A549 (cell line): Measurements from ENCODE around the gene RPS21. TPM values are rescaled to one million over a fixed set of nuclear protein-coding genes. Genes with fewer than 3 reads are reported as not detected.

Experiments
- ATAC-seq, 2 experiments: fragments of 200-7000 bp in 1 of 2; fragments of >200 bp in 1 of 2; cut with Nextera tagmentation in 1 of 2; cut with Tn5 transposase in 1 of 2; 3 replicates each; pipeline versions ENCODE4 v1.8.0 to v1.9.1; 2018 to 2020; ENCODE audit warnings: mild to moderate bottlenecking in 1 of 2, moderate library complexity in 1 of 2
- CTCF ChIA-PET: fragments of 300-600 bp; sonication (Branson Sonifier 250); formaldehyde crosslinking; extraction: SDS; loops from one replicate; lab custom pipeline; 2021; ENCODE audit warnings: antibody characterized with exemption, inconsistent platforms; lab: Yijun Ruan, JAX
- POLR2A ChIA-PET: fragments of 350-600 bp; formaldehyde crosslinking; extraction: SDS; loops from one replicate; lab custom pipeline; 2021; ENCODE audit warnings: antibody characterized with exemption, inconsistent platforms; lab: Yijun Ruan, JAX
- DNase-seq, 2 experiments: peaks; one replicate each; pipeline versions ENCODE4 v3.0.0 to v3.0.0-alpha.2; 2011 to 2016; ENCODE audit warnings: low read depth in 1 of 2, low spot score in 1 of 2
- FAIRE-seq: peaks from 2 replicates; lab custom pipeline; 2011; peaks lifted over from hg19 to GRCh38; lab: Jason Lieb, UNC
- H3K27ac ChIP-seq, 2 experiments: fragments of >200 bp; sonication (Bioruptor Twin); formaldehyde crosslinking; 3 replicates each; pipeline ENCODE4 v1.5.1; 2016 to 2017
- H3K4me1 ChIP-seq: fragments of >200 bp; sonication (Bioruptor Twin); formaldehyde crosslinking; 3 replicates; pipeline ENCODE4 v1.6.1; 2016
- H3K4me2 ChIP-seq: fragments of >200 bp; sonication (Bioruptor Twin); formaldehyde crosslinking; 3 replicates; pipeline ENCODE4 v1.6.1; 2016
- H3K4me3 ChIP-seq: fragments of >200 bp; sonication (Bioruptor Twin); formaldehyde crosslinking; 3 replicates; pipeline ENCODE4 v1.5.1; 2016
- H3K9me3 ChIP-seq: fragments of >200 bp; sonication (Bioruptor Twin); formaldehyde crosslinking; 3 replicates; pipeline ENCODE4 v1.6.1; 2016
- CEBPB ChIP-seq, 2 experiments: fragments of >200 bp in 1 of 2; sonication (Bioruptor Twin) in 1 of 2; formaldehyde crosslinking in 1 of 2; IDR thresholded peaks; 2 replicates each; pipeline ENCODE4 v1.6.1; 2012 to 2016
- FOSL2 ChIP-seq, 2 experiments: fragments of 450-650 bp in 1 of 2; fragments of >200 bp in 1 of 2; sonication (Bioruptor Twin) in 1 of 2; formaldehyde crosslinking; IDR thresholded peaks; 2 replicates each; pipeline versions ENCODE4 v1.5.0 to v1.6.1; 2016 to 2020; ENCODE audit warnings: mild to moderate bottlenecking in 1 of 2, moderate library complexity in 1 of 2
- HEYL ChIP-seq: fragments of 250-450 bp; sonication (Bioruptor Pico); IDR thresholded peaks from 2 replicates; pipeline ENCODE4 v1.8.0; 2021; ENCODE audit warnings: mild to moderate bottlenecking, moderate library complexity
- HOXA7 ChIP-seq: fragments of 250-450 bp; sonication (Bioruptor Pico); IDR thresholded peaks from 2 replicates; pipeline ENCODE4 v1.5.0; 2020; ENCODE audit warnings: mild to moderate bottlenecking, moderate library complexity
- HOXB13 ChIP-seq: fragments of 250-450 bp; sonication (Bioruptor Pico); IDR thresholded peaks from 2 replicates; pipeline ENCODE4 v1.5.0; 2020; ENCODE audit warnings: low read depth, mild to moderate bottlenecking, moderate library complexity
- HOXB5 ChIP-seq: fragments of 250-450 bp; sonication (Bioruptor Pico); IDR thresholded peaks from 2 replicates; pipeline ENCODE4 v1.5.0; 2020; ENCODE audit warnings: mild to moderate bottlenecking, moderate library complexity
- JUN ChIP-seq, 2 experiments: fragments of >200 bp; sonication (Bioruptor Twin); formaldehyde crosslinking; IDR thresholded peaks; 2 replicates in 1 of 2; 3 replicates in 1 of 2; pipeline ENCODE4 v1.6.1; 2016 to 2017
- MAFK ChIP-seq: fragments of 450-650 bp; IDR thresholded peaks from 2 replicates; pipeline ENCODE4 v1.6.1; 2014; ENCODE audit not compliant: partially characterized antibody
- NPAS2 ChIP-seq: fragments of 250-450 bp; sonication (Bioruptor Pico); IDR thresholded peaks from 2 replicates; pipeline ENCODE4 v1.8.0; 2022; ENCODE audit warnings: mild to moderate bottlenecking, moderate library complexity, borderline replicate concordance
- POLR2A ChIP-seq: IDR thresholded peaks from 2 replicates; pipeline ENCODE4 v1.6.1; 2012; ENCODE audit warnings: mild to moderate bottlenecking, low read length
- POLR2AphosphoS2 ChIP-seq: conservative IDR thresholded peaks from 2 replicates; pipeline ENCODE4 v1.6.1; 2012; ENCODE audit warnings: low read length, improper control_type of control experiment, inconsistent platforms
- RAD21 ChIP-seq, 2 experiments: fragments of >200 bp in 1 of 2; sonication (Bioruptor Twin) in 1 of 2; formaldehyde crosslinking in 1 of 2; IDR thresholded peaks in 1 of 2; conservative IDR thresholded peaks in 1 of 2; 2 replicates in 1 of 2; 3 replicates in 1 of 2; pipeline ENCODE4 v1.6.1; 2012 to 2018; ENCODE audit warnings: inconsistent platforms in 1 of 2
- RARB ChIP-seq: fragments of 250-450 bp; sonication (Bioruptor Pico); IDR thresholded peaks from 2 replicates; pipeline ENCODE4 v1.8.0; 2021; ENCODE audit warnings: mild to moderate bottlenecking, moderate library complexity
- SMC3 ChIP-seq: fragments of >200 bp; sonication (Bioruptor Twin); formaldehyde crosslinking; IDR thresholded peaks from 3 replicates; pipeline ENCODE4 v1.6.1; 2018; ENCODE audit warnings: inconsistent platforms
- TP53 ChIP-seq: fragments of 250-450 bp; sonication (Bioruptor Pico); IDR thresholded peaks from 2 replicates; pipeline ENCODE4 v1.5.0; 2021; ENCODE audit warnings: mild to moderate bottlenecking, moderate library complexity
- ZSCAN20 ChIP-seq: fragments of 250-450 bp; sonication (Bioruptor Pico); IDR thresholded peaks from 2 replicates; pipeline ENCODE4 v1.8.0; 2022; ENCODE audit warnings: mild to moderate bottlenecking, moderate library complexity
- WGBS: methylation state at CpG from one replicate; pipeline ENCODE4 v1.1.6; 2017; ENCODE audit errors: missing lambda C conversion rate; 5-methylcytosine and 5-hydroxymethylcytosine counted together
- polyA plus RNA-seq, 4 experiments: library from polyadenylated mRNA; depleted of rRNA in 3 of 4; stranded (reverse); fragments of >200 nt; fragmentation: RNase III in 1 of 4; extraction: RNeasy Plus Mini Kit Qiagen cat#74134 plus additional on column Dnase treatment in 1 of 4; gene quantifications; 2 replicates in 3 of 4; 3 replicates in 1 of 4; pipeline ENCODE4 v1.2.3, GENCODE V29; 2011 to 2017
- TF ChIP-seq, protein P1 (sequence below): fragments of 200-600 bp; sonication (generic); IDR thresholded peaks from 2 replicates; pipeline ENCODE4 v1.6.1; 2016; ENCODE audit warnings: antibody characterized with exemption, mild to moderate bottlenecking, moderate library complexity
- TF ChIP-seq, protein P2 (sequence below): fragments of >200 bp; sonication (Bioruptor Twin); formaldehyde crosslinking; IDR thresholded peaks from 3 replicates; pipeline ENCODE4 v1.5.1; 2016
- TF ChIP-seq, protein P3 (sequence below): fragments of >200 bp; sonication (Bioruptor Twin); formaldehyde crosslinking; IDR thresholded peaks from 3 replicates; pipeline ENCODE4 v1.6.1; 2016
- TF ChIP-seq, protein P4 (sequence below): fragments of 250-450 bp; sonication (Bioruptor Pico); IDR thresholded peaks from 2 replicates; pipeline ENCODE4 v1.5.0; 2020; ENCODE audit warnings: low read depth, mild to moderate bottlenecking, moderate library complexity

RPS21 gene
- polyA plus RNA-seq, 2 of the 4 experiments (the other 2 are of a cell fraction) = 2,862 to 4,026 TPM

DNA sequence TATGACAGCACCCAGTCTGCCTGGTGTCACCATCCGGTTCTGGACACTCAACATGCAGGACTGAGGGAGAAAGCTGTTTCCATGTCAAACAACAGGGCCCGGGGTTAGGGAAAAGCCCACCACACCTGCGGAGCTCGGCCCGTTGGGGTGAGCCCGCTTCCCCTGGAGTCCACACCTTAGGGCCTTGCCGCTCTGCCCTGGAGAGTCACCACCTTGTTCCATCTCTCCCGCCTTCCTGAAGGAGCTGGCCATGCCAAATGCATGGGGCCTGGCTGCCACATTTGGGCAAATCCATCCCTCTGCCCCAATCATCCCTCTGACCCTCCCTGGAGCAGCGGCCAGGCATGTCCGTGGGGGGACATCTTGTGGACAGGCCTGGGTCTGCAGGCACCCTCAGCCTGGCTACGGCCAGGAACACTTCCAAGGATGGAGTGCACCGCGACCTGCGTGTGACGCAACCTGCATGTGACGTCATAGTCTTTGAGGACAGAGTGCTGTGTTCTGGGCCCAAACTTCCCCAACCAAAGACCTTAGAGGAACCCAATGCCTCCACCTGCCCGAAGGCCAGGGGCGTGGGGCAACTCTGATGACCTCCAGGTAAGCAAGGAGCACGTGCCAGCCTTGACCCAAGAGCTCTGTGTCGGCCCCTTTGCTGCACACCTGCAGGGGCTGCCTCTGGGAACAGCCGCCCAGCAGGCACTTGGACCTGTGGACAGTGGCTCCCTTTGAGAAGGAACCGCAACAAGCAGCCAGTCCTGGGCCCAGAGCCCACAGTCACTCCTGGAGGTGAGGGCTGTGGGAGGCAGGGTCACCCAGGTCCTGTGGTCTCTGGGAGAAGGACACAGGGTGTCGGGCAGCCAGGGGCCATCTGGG is 18.4 kb downstream of the RPS21 start:
- FAIRE-seq = no peak
- Histone ChIP-seq H3K4me3 (no peak overlapping the region), H3K4me2 (peak overlapping the region; percentile 98), H3K9me3 (no peaks in the 10 kb centered on the region), H3K27ac (peak overlapping the region; percentile 15 to 25; a peak in 2 of 6 replicates), H3K4me1 (peaks cover 20% of the 10 kb centered on the region)
- peak; percentile 22 to 62; a peak in 5 of 6 replicates for ATAC-seq
- TF ChIP-seq, protein P1, sequence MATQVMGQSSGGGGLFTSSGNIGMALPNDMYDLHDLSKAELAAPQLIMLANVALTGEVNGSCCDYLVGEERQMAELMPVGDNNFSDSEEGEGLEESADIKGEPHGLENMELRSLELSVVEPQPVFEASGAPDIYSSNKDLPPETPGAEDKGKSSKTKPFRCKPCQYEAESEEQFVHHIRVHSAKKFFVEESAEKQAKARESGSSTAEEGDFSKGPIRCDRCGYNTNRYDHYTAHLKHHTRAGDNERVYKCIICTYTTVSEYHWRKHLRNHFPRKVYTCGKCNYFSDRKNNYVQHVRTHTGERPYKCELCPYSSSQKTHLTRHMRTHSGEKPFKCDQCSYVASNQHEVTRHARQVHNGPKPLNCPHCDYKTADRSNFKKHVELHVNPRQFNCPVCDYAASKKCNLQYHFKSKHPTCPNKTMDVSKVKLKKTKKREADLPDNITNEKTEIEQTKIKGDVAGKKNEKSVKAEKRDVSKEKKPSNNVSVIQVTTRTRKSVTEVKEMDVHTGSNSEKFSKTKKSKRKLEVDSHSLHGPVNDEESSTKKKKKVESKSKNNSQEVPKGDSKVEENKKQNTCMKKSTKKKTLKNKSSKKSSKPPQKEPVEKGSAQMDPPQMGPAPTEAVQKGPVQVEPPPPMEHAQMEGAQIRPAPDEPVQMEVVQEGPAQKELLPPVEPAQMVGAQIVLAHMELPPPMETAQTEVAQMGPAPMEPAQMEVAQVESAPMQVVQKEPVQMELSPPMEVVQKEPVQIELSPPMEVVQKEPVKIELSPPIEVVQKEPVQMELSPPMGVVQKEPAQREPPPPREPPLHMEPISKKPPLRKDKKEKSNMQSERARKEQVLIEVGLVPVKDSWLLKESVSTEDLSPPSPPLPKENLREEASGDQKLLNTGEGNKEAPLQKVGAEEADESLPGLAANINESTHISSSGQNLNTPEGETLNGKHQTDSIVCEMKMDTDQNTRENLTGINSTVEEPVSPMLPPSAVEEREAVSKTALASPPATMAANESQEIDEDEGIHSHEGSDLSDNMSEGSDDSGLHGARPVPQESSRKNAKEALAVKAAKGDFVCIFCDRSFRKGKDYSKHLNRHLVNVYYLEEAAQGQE = no peak
- TF ChIP-seq RARB (CRISPR knock-in tag) (no peak), CEBPB (IDR thresholded peaks at IDR 0.05) (peak; percentile 77 to 95; a peak in 3 of 4 replicates), RAD21 (conservative IDR thresholded peaks at IDR 0.05 in 1 of 2, IDR thresholded peaks at IDR 0.05 in 1 of 2) (peak; percentile 58 to 71), HOXA7 (CRISPR knock-in tag) (no peak), TP53 (CRISPR knock-in tag) (no peak), POLR2AphosphoS2 (no peak), FOSL2 (IDR thresholded peaks at IDR 0.05) (no peak), FOSL2 (CRISPR knock-in tag; IDR thresholded peaks at IDR 0.05) (peak; percentile 25; the same call in 1 of the 2 replicates), SMC3 (peak; percentile 36; the same call in 2 of the 3 replicates), HOXB5 (CRISPR knock-in tag) (no peak), POLR2A (no peak), ZSCAN20 (CRISPR knock-in tag) (no peak), NPAS2 (CRISPR knock-in tag) (no peak), HOXB13 (CRISPR knock-in tag) (no peak), HEYL (CRISPR knock-in tag) (no peak), JUN (IDR thresholded peaks at IDR 0.05) (no peak), MAFK (no peak)
- TF ChIP-seq, protein P2, sequence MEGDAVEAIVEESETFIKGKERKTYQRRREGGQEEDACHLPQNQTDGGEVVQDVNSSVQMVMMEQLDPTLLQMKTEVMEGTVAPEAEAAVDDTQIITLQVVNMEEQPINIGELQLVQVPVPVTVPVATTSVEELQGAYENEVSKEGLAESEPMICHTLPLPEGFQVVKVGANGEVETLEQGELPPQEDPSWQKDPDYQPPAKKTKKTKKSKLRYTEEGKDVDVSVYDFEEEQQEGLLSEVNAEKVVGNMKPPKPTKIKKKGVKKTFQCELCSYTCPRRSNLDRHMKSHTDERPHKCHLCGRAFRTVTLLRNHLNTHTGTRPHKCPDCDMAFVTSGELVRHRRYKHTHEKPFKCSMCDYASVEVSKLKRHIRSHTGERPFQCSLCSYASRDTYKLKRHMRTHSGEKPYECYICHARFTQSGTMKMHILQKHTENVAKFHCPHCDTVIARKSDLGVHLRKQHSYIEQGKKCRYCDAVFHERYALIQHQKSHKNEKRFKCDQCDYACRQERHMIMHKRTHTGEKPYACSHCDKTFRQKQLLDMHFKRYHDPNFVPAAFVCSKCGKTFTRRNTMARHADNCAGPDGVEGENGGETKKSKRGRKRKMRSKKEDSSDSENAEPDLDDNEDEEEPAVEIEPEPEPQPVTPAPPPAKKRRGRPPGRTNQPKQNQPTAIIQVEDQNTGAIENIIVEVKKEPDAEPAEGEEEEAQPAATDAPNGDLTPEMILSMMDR = peak; percentile 42
- TF ChIP-seq, protein P3, sequence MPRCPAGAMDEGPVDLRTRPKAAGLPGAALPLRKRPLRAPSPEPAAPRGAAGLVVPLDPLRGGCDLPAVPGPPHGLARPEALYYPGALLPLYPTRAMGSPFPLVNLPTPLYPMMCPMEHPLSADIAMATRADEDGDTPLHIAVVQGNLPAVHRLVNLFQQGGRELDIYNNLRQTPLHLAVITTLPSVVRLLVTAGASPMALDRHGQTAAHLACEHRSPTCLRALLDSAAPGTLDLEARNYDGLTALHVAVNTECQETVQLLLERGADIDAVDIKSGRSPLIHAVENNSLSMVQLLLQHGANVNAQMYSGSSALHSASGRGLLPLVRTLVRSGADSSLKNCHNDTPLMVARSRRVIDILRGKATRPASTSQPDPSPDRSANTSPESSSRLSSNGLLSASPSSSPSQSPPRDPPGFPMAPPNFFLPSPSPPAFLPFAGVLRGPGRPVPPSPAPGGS = no peak
- TF ChIP-seq, protein P4, sequence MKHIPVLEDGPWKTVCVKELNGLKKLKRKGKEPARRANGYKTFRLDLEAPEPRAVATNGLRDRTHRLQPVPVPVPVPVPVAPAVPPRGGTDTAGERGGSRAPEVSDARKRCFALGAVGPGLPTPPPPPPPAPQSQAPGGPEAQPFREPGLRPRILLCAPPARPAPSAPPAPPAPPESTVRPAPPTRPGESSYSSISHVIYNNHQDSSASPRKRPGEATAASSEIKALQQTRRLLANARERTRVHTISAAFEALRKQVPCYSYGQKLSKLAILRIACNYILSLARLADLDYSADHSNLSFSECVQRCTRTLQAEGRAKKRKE (CRISPR knock-in tag) = no peak
- 80% methylated on average over 23 of the region's 23 CpGs for WGBS
- CTCF ChIA-PET = interaction anchor here (0.6 to 2.9 kb wide), 10 partner anchors 9 to 450 kb away, joined by 3 to 14 read pairs (median 6); no protein-coding TSS in a partner anchor
- DNase-seq = peak; percentile 43 to 77
- POLR2A ChIA-PET = no interaction called here
